GM21360 (cell line): ENCODE results near the gene PIK3AP1.
"Not testable (repeated sequence)": the region's sequence is repeated elsewhere in the genome, so short reads cannot be mapped to it uniquely, and the experiment has no call there.

Source experiments
- ATAC-seq: cut with Tn5 transposase; IDR thresholded peaks from one replicate; pipeline ENCODE4 v1.9.1; 2021; ENCODE audit warnings: mild to moderate bottlenecking, moderate library complexity; ENCODE audit not compliant: unreplicated experiment

PIK3AP1 gene

GRCh38 chr10:96697438-96697837 lies 22.9 kb downstream of the PIK3AP1 start:
- ATAC-seq: no peak

- ATAC-seq: no peak
These were observed 23.4 kb downstream of the PIK3AP1 start for GRCh38 chr10:96696845-96697425.

- ATAC-seq: no peak
These were observed 24.2 kb downstream of the PIK3AP1 start for GRCh38 chr10:96695975-96696634.

- ATAC-seq: no peak
These were observed 24.9 kb downstream of the PIK3AP1 start for GRCh38 chr10:96695366-96695765.

- ATAC-seq: no peak
These were observed 26.9 kb downstream of the PIK3AP1 start for GRCh38 chr10:96693431-96693830.

GRCh38 chr10:96692427-96692826 lies 27.9 kb downstream of the PIK3AP1 start:
- no peak for ATAC-seq

GRCh38 chr10:96691761-96692160 lies 28.6 kb downstream of the PIK3AP1 start:
- ATAC-seq: no peak

- ATAC-seq: no peak
These were observed 29.3 kb downstream of the PIK3AP1 start for GRCh38 chr10:96690755-96691730.

- ATAC-seq: no peak
These were observed 31.5 kb downstream of the PIK3AP1 start for GRCh38 chr10:96688789-96689188.

GRCh38 chr10:96687317-96688012 lies 32.8 kb downstream of the PIK3AP1 start:
- no peak for ATAC-seq

- no peak for ATAC-seq
These were observed 33.8 kb downstream of the PIK3AP1 start for GRCh38 chr10:96686514-96686913.

GRCh38 chr10:96685306-96685705 lies 35.0 kb downstream of the PIK3AP1 start:
- no peak for ATAC-seq

GRCh38 chr10:96684826-96685225 lies 35.5 kb downstream of the PIK3AP1 start:
- ATAC-seq: no peak

GRCh38 chr10:96683710-96684109 lies 36.6 kb downstream of the PIK3AP1 start:
- no peak for ATAC-seq

GRCh38 chr10:96683065-96683464 lies 37.2 kb downstream of the PIK3AP1 start:
- no peak for ATAC-seq

- no peak for ATAC-seq
These were observed 38.8 kb downstream of the PIK3AP1 start for GRCh38 chr10:96681524-96681923.

GRCh38 chr10:96680463-96680862 lies 39.9 kb downstream of the PIK3AP1 start:
- ATAC-seq: not testable (repeated sequence)

- no peak for ATAC-seq
These were observed 41.6 kb downstream of the PIK3AP1 start for GRCh38 chr10:96678725-96679124.

GRCh38 chr10:96676272-96677112 lies 43.8 kb downstream of the PIK3AP1 start:
- ATAC-seq: no peak

GRCh38 chr10:96675846-96676245 lies 44.5 kb downstream of the PIK3AP1 start:
- ATAC-seq: no peak
